ENCODE results near the gene UNG.

DNA sequence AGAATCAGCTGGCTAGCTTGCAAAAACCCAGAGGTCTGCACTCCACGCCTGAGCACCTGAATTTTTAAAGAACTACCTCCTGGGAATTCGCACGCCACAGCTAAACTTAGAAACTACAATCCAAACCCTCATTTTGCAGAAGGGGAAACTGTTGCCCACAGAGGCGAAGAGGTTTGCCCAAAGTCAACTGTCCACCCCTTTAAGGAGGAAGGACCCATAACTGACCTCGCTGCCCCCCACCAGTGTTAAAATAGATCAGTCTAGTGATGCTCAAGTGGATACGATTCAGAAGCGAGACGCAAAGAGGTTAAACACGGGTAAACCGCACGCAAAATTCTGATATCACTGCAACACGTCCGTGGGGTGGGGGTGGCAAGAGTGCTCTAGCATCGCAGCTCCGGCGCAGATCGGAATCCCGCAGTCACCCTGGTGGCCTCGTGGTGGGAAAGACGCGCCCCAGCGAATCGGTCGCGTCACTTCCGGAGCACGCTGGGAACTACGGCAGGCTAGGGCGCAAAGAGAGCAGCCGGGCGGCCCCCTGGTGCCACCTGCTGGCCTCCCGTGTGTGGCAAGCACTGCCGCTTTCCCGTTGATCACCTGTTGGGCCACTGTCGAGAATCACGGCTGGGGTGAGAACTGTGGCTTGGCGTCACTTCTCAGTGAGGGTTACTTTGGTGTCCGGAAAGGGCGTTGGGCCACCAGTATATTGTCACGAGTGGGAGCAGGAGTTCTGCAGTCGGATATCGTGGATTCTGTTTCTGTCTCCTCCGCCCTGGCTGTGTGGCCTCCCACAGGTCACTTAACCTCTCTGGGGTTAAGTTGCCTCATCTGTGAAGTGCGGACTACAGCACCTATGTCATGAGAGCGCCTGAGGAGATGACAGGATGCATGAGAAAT lies 4.1 kb upstream of the UNG start, which contains the start of gene ALKBH2:
- TF ChIP-seq, protein P1, sequence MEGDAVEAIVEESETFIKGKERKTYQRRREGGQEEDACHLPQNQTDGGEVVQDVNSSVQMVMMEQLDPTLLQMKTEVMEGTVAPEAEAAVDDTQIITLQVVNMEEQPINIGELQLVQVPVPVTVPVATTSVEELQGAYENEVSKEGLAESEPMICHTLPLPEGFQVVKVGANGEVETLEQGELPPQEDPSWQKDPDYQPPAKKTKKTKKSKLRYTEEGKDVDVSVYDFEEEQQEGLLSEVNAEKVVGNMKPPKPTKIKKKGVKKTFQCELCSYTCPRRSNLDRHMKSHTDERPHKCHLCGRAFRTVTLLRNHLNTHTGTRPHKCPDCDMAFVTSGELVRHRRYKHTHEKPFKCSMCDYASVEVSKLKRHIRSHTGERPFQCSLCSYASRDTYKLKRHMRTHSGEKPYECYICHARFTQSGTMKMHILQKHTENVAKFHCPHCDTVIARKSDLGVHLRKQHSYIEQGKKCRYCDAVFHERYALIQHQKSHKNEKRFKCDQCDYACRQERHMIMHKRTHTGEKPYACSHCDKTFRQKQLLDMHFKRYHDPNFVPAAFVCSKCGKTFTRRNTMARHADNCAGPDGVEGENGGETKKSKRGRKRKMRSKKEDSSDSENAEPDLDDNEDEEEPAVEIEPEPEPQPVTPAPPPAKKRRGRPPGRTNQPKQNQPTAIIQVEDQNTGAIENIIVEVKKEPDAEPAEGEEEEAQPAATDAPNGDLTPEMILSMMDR (IDR thresholded peaks at IDR 0.05) = peak; percentile 89 to 99
- TF ChIP-seq EP300 (IDR thresholded peaks at IDR 0.05) = no peak

Data from suprapubic skin (tissue), 3 donors.